ENCODE results near the gene PITX2.

PITX2 gene

DNA sequence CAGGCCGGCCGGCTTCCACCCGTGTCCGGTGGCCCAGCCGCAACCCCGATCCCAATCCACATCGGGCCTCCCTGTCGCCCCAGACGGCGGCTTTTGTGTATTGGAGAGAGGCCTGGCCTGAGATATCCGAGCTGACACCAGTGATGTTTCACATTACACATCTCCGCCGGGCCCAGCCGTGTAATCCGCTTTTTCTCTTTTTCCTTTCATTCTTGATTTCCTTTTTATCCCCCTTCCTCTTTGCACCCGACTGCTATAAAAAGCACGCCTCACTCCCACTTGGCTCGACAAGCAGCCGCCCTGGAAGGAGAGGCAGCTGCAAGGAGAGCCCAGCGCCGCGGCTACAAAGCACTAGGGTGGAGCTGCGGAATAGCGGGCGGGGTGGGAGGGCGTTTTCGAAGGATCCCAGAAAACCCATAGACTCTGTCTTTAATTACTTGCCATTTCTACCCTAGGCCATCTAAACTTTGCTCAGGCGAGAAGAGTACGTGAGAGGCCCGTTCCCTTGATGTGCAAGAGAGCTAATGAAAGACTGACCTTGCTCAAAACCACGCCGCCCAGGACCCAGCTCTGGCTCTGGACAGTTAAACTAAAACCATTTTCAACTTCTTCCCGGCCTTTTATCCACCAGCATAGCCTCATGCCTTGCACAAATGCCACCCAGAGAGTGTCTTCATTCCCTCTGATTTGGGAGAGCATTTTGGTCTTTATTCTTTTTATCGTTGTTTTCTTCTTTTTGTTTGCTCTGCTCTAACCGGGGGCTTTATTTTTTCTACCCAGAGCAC, 3.2 kb downstream of the PITX2 start:
- H3K27ac Mint-ChIP-seq, result no peak overlapping the region
- H3K36me3 Mint-ChIP-seq, result peaks cover 3% of the 10 kb centered on the region
- no peak overlapping the region for H3K4me3 Mint-ChIP-seq
- peaks cover 70% of the 10 kb centered on the region for H3K27me3 Mint-ChIP-seq
- peaks cover 35% of the 10 kb centered on the region for H3K4me1 Mint-ChIP-seq
- peaks cover 15% of the 10 kb centered on the region for H3K9me3 Mint-ChIP-seq

DNA sequence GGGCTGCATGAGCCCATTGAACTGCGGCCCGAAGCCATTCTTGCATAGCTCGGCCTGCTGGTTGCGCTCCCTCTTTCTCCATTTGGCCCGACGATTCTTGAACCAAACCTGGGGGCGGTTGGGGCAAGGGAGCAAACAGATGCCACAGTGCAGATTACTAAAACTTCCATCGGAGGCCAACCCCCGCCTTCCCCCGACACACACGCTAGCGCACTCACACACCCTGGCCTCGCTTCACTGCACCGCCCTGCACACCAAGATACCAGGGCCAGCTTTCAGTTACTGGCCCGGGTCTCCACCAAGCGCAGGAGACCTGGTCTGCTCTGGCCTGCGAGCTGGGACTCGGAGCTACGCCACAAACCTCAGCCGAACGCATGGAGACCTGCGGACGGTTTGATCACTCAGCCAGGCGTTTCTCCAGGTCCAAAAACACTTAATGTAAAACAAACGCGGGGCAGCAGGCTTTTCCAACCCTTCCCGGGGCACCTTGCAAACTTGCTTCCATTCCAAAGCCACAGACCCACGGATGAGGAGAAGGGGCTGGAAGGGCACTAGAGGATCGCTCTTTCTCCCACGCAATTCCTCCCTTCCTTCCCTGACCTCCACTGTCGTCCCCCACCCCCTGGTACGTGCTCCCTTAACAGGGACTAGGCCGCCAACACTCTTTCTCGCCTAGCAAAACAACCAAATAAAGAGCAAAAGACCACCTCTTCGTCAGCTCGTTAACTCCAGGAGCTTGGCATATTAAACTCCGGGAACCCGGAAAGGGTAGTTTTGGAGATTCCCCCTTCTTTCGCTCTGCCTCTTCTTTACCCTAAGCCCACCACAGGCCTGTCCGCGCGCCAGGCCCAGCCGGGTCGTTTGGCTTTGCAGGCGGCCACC, 4.1 kb downstream of the PITX2 start:
- Mint-ChIP-seq H3K4me1 (peaks cover 35% of the 10 kb centered on the region), H3K9me3 (peaks cover 10% of the 10 kb centered on the region), H3K36me3 (peaks cover 3% of the 10 kb centered on the region), H3K4me3 (no peak overlapping the region), H3K27me3 (peaks cover 70% of the 10 kb centered on the region), H3K27ac (no peak overlapping the region)

DNA sequence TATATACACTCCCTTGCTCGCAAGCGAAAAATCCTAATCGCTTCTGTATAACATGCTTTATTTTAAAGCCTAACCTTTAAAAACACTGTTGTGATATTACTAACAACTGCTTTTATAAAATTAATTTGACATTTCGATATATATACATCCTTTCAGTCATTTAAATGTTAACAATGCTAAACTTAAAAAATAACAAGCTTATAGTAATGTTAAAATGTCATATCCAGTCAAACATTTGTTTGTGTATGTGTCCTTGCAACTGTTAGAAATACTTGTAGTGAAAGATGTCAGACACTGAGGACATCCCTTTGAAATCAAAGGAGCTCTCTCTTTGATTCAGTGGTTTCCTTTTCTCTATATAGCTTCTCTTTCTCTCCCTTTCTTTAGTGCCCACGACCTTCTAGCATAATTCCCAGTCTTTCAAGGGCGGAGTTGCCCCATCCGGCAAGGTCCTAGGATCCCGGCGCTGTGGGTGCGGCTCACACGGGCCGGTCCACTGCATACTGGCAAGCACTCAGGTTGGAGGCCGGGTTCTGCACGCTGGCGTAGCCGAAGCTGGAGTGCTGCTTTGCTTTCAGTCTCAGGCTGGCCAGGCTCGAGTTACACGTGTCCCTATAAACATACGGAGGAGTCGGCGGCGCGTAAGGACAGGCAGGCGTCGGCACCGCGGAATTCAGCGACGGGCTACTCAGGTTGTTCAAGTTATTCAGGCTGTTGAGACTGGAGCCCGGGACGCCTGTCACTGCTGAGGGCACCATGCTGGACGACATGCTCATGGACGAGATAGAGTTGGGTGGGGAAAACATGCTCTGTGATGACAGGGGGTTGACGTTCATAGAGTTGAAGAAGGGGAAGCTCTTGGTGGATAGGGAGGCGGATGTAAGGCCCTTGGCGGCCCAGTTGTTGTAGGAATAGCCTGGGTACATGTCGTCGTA, 5.0 kb downstream of the PITX2 start:
- Mint-ChIP-seq H3K9me3 (peaks cover 5% of the 10 kb centered on the region), H3K4me3 (no peak overlapping the region), H3K27me3 (peaks cover 65% of the 10 kb centered on the region), H3K36me3 (peaks cover 3% of the 10 kb centered on the region), H3K27ac (no peak overlapping the region), H3K4me1 (peaks cover 28% of the 10 kb centered on the region)

DNA sequence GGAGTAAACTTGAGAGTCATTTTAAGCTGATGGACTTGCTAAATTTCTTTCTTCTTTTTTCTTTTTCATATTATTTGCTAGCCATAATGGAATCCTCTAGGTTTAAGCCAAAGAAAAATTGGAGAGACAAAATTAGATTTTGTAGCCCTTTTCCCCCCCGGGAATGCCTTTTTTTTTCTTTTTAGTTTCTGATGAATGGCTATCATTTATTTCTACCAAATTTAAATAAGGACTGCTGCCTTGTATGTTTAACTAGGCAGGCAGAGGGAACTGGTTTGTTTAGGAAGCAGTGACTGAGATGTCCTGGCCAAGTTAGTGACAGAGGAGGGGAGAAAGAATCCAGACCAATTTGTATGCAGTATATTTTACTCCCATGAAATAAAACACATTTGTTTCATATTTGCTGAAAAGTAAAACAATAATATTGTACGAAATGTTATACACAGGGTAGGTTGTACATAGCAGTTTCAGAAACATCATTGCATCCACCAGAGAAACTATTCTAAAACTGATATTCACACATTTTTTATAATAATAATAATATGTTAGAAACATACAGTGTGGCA, 5.7 kb downstream of the PITX2 start:
- Mint-ChIP-seq H3K27me3 (peaks cover 64% of the 10 kb centered on the region), H3K4me3 (no peak overlapping the region), H3K4me1 (peaks cover 28% of the 10 kb centered on the region), H3K9me3 (peaks cover 5% of the 10 kb centered on the region), H3K27ac (no peak overlapping the region), H3K36me3 (peaks cover 3% of the 10 kb centered on the region)

DNA sequence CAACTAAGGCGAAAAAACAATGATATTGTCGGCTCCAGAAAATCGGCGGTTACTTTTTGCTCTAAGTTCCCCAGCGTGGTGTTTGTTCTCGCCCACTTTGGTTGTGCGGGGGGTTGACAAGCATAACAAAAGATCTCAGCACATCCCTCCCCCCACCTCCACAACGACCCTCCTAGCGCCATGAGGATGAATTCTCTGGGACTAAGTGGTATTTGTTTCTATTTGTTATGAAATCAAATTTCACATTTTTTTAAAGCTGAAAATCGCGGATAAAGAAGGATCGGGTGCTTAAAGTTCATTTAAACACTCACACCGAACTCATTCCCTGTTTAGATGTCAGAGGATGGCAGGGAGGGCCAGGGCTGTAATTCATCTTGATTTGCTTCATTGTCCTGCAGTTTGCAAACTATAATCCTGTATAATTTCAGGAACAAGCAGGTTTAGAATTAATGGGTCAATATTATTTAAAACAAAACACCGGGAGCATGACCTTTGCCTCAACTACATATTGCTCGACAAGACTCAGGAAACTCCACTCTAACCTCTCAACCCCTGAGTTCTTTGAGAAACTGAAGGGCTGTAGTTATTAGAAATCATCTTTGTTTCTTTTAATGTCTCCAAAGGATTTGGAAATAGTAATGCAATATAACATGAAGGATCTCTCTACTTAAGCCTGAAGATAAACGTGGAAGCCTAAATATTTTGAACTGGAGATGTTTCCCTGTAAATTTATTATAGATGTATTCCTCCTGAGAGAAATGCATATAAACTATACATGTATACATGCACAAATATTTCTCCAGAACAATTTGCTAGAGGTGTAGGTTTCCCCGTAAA, 6.4 kb downstream of the PITX2 start:
- Mint-ChIP-seq H3K27ac (no peak overlapping the region), H3K27me3 (peaks cover 65% of the 10 kb centered on the region), H3K36me3 (peaks cover 3% of the 10 kb centered on the region), H3K4me1 (peaks cover 24% of the 10 kb centered on the region), H3K4me3 (no peak overlapping the region), H3K9me3 (peaks cover 5% of the 10 kb centered on the region)

DNA sequence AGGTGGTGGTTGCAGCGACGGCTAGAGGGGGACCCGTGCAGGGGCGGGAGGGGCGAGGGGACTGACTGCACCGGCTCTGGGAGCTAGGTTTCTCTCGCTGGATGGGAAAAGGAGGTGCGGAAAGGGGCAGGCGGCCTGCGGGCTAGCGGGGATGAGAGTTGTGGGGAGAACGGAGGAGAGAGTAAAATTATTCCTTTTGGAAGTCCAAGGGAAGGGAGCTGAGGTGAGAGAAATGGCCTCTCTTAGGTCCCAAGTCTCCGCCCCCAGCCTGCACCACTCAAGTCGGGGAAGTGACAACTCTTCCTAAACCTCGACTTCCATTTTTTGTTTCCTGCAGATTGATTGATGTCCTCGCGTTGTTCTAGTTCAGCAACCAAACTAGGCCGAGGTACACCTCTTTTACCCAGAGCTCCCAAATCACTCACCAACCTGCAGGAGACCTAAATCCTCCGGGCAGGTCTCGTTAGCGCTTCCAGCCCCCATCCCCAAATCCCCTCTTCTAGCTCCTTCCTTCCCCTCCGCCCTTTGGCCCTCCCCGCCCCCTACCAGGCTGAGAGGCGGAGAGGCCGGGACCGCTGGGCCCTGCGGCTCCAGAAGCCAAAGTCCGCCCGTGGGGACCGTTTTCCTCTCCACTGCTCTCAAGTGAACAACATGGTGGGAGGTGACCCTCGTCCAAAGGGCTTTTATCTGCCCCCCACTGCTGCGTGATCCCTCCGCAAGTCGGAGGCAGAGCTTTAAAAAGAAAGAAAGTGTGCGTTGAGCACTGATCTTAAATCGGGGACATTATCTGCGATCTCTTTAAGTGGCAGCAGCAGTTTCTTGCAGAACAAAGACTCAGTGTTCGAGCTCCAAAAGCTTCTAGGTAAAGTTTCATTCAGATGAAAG, 7.3 kb downstream of the PITX2 start:
- peaks cover 68% of the 10 kb centered on the region for H3K27me3 Mint-ChIP-seq
- H3K4me1 Mint-ChIP-seq, result peaks cover 22% of the 10 kb centered on the region
- no peak overlapping the region for H3K27ac Mint-ChIP-seq
- peaks cover 5% of the 10 kb centered on the region for H3K9me3 Mint-ChIP-seq
- no peak overlapping the region for H3K4me3 Mint-ChIP-seq
- peaks cover 3% of the 10 kb centered on the region for H3K36me3 Mint-ChIP-seq

DNA sequence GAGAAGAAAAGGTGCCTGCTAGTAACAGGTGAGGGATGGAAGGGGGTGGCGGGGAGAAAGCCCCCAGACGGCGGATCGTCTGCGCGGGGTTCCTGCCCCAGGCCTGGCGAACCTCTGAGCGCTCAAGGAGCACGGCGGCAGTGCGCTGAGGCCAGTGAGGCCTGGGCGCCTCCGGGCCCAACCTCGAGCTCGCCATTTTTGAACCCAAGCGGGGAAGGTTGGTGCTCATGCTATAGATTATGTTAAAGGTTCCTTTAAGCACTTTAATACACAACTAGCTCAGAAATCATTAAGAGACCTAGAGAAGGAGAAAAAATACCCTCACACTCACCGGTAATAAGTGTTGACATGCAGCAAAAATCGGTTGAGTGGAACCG, 7.9 kb downstream of the PITX2 start:
- Mint-ChIP-seq H3K4me3 (no peak overlapping the region), H3K9me3 (peaks cover 5% of the 10 kb centered on the region), H3K27me3 (peaks cover 66% of the 10 kb centered on the region), H3K27ac (no peak overlapping the region), H3K36me3 (peaks cover 3% of the 10 kb centered on the region), H3K4me1 (peaks cover 15% of the 10 kb centered on the region)

DNA sequence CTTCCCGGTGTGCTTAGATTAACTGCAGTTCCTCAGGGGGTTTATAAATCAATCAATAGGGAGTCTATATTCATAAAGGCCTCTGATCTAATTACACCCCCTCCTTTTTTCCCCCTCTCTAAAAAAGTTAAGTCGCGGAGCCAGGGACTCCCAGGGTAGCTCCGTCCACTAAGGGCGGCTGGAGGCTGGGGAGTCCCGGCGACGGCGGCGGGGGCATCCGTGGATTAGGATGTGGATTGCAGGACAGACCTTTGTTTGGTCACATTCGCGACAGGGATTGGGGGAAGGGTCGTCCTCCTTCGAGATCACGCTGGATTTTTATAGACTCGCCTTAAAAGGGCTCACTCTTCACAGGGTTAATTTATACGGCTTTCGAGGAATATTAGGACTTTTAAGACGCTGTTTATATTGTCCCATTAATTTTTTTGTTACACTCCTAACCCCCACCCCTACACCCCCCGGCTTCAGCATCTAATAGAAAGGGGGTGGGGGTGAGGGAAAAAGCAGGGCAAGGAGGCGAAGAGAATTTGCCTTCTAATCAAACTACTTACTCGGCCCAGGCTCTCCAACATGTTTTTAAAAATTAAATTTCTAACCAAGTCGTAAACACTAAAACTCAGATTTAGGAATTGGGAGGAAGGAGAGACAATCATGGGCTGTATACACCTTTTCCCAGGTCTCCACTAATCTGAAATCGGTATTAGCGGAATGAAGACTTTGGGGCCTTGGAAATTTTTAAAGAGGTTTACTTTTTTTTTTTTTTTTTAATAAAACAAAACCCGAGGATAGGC, 8.5 kb downstream of the PITX2 start:
- Mint-ChIP-seq H3K4me3 (no peak overlapping the region), H3K36me3 (peaks cover 2% of the 10 kb centered on the region), H3K27ac (no peak overlapping the region), H3K27me3 (peaks cover 67% of the 10 kb centered on the region), H3K9me3 (peaks cover 5% of the 10 kb centered on the region), H3K4me1 (peaks cover 9% of the 10 kb centered on the region)

DNA sequence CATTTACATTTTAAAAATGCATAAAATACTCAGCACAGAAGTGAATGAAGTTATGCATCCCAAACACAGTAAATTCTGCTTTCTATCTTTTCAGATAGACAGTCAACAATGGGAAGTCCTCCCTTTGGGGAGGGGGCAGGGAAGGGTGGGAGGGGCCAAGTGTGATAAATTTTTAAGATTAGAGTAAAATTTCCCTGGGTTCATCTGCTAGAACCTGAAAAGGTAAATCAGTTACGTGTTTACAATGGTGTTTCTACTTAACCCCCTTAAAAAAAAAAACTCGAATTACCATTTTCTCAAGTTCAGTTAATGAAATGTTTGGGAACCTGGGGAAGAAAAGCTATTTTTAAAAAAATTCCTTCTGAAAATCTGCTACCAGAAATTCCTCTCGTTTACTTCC, 9.1 kb downstream of the PITX2 start:
- H3K27me3 Mint-ChIP-seq, result peaks cover 69% of the 10 kb centered on the region
- no peak overlapping the region for H3K27ac Mint-ChIP-seq
- peaks cover 5% of the 10 kb centered on the region for H3K9me3 Mint-ChIP-seq
- H3K4me1 Mint-ChIP-seq, result peaks cover 9% of the 10 kb centered on the region
- H3K36me3 Mint-ChIP-seq, result no peaks in the 10 kb centered on the region
- no peak overlapping the region for H3K4me3 Mint-ChIP-seq

DNA sequence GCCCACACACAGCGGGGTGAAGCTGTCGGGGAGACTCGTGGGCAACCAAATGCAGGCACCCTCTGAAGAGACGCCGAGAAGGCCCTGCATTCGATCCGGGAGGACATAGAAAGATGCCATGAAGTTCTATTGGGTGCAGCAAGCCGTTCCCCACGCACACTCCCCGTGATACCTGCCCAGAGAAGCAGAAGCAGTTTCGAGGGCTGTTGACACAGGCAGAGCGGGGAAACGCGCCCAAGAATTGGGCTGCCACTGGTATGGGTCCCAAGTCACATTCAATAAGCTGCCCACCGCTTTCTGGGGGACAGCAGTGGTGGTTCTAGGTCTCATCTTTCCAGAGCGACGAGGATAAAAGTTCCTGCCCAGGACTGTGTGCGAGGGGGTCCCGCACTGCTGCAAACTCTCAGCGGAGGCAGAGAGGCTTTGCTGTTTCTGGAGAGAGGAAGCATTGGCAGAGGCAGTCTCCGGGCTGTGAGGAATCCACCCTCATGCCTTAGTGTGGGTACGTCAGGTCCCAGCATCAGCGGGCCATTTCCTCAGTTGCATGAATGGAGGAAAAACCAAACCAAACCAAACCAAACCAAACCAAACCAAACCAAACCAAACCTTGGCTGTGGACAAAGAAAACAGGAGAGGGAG, 10.1 kb downstream of the PITX2 start:
- no peak overlapping the region for H3K27ac Mint-ChIP-seq
- peaks cover 68% of the 10 kb centered on the region for H3K27me3 Mint-ChIP-seq
- H3K4me3 Mint-ChIP-seq, result no peak overlapping the region
- peaks cover 5% of the 10 kb centered on the region for H3K9me3 Mint-ChIP-seq
- H3K4me1 Mint-ChIP-seq, result no peaks in the 10 kb centered on the region
- no peaks in the 10 kb centered on the region for H3K36me3 Mint-ChIP-seq

DNA sequence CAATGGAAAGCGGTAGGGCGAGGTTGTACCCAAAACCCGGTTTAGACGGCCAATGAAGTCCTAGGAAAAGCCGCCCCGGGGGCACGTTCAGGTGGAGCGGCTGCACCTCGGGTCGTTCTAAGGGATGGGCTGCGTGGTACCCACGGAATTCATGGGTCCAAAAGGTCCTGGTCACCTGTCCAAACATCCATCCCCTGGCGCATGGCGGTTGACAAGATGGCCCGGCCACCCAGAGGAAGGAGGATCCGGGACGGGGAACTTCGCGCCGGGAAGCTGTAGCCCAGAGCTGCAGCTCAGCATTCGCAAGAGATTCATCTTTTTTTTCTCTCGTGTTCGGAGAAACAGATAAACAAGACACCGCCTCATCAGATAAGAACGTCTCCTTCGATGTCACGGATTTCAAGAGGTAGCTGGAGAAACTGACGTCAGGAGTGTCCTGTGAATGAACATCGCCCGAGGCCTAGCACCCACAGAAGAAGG, 10.9 kb downstream of the PITX2 start:
- no peaks in the 10 kb centered on the region for H3K36me3 Mint-ChIP-seq
- no peak overlapping the region for H3K4me3 Mint-ChIP-seq
- peaks cover 1% of the 10 kb centered on the region for H3K9me3 Mint-ChIP-seq
- no peak overlapping the region for H3K27ac Mint-ChIP-seq
- no peaks in the 10 kb centered on the region for H3K4me1 Mint-ChIP-seq
- H3K27me3 Mint-ChIP-seq, result peaks cover 62% of the 10 kb centered on the region

DNA sequence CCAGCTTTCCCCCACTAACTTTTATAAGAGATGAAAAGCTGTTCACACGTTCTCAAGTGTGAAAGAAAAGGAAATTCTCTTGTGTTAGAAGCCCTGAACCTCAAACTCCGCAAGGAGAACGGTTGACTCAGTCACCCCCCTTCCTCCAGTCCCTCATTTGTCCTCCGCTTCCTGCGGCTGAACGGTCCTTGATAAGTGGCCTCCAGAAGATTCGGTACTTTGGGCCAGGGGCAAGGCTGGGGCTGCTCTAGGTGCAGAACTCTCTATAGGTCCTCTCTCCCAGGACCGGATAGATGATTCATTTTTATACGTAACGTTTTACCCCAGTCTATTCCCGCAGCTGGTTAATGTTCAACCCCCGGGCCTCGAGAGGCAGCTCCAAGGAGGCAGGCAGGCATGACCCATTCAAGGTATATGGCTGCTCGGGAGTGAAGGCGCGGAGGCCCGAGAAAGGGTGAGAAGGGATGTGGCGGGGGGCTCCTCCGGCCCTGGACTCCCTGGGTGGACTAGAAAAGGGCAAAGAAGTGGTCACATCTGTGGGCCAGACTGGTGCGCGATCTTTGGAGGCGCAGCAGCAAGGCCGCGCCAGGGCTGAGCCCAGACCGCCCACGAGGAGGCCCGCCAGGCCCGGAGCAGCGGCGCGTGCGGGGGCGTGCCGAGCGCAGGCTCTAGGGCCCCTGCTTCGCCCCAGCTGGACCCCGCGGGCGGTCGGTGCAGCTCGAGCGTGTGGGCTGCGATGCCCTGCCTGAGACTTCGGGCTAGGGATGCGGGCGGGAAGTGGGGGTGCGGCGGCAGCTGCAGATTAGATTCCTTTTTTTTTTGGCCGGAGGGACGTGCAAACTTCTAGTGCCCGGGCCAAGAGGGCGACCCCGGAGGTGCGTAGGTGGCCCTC, 11.7 kb downstream of the PITX2 start:
- Mint-ChIP-seq H3K4me1 (no peaks in the 10 kb centered on the region), H3K36me3 (no peaks in the 10 kb centered on the region), H3K9me3 (no peaks in the 10 kb centered on the region), H3K4me3 (peak overlapping the region; percentile 3), H3K27me3 (peaks cover 53% of the 10 kb centered on the region), H3K27ac (no peak overlapping the region)
